Measurements from ENCODE around the gene CTTNBP2.

CTTNBP2 gene

GRCh38 chr7:117706210-117706609, 167.0 kb downstream of the CTTNBP2 start:
- Histone ChIP-seq H3K4me3 (ENCODE audit: low read depth, low read length) (no peak overlapping the region), H3K23ac (ENCODE audit: low read length) (no peak overlapping the region), H3K79me1 (ENCODE audit: low read length) (no peaks in the 10 kb centered on the region), H3K9ac (ENCODE audit: low read length) (no peak overlapping the region), H2AK5ac (ENCODE audit: low read length) (no peak overlapping the region), H4K12ac (ENCODE audit: low read depth, low read length) (no peak overlapping the region), H3K36me3 (ENCODE audit: control insufficient read depth in 1 of 2, insufficient read depth in 2 of 2, low read length in 2 of 2) (no peaks in the 10 kb centered on the region), H3K4ac (ENCODE audit: low read depth, low read length) (no peak overlapping the region), H3K14ac (ENCODE audit: low read length) (no peak overlapping the region), H3K4me1 (ENCODE audit: control insufficient read depth in 1 of 2, insufficient read depth in 2 of 2, low read length in 2 of 2) (no peaks in the 10 kb centered on the region), H2BK5ac (ENCODE audit: low read depth, low read length, poor library complexity) (no peak overlapping the region), H2AFZ (ENCODE audit: insufficient read depth, low read length, poor library complexity) (no peak overlapping the region), H3K27ac (ENCODE audit: low read depth, low read length) (no peak overlapping the region), H2BK120ac (ENCODE audit: insufficient read depth, low read length, poor library complexity) (no peak overlapping the region), H3K79me2 (ENCODE audit: control insufficient read depth, insufficient read depth, low read length, poor library complexity) (no peaks in the 10 kb centered on the region), H3K27me3 (ENCODE audit: insufficient read depth, low read length) (no peaks in the 10 kb centered on the region), H3K18ac (ENCODE audit: low read length) (no peak overlapping the region), H3K9me3 (ENCODE audit: insufficient read depth, low read depth, low read length) (no peaks in the 10 kb centered on the region), H4K91ac (ENCODE audit: low read depth, low read length) (no peak overlapping the region), H3K4me2 (ENCODE audit: low read length) (no peak overlapping the region), H2BK12ac (ENCODE audit: low read length) (no peak overlapping the region), H4K8ac (ENCODE audit: low read depth, low read length) (no peak overlapping the region)
- no CpG with 5 or more reads among the region's 2 CpGs for WGBS (ENCODE audit: extremely low coverage, insufficient coverage, insufficient read length)
- DNase-seq: peak in 1 of 2 donors; percentile 13

- no peak overlapping the region for H3K27ac ChIP-seq (ENCODE audit: low read depth, low read length)
- H4K91ac ChIP-seq (ENCODE audit: low read depth, low read length): no peak overlapping the region
- no peak overlapping the region for H2AFZ ChIP-seq (ENCODE audit: insufficient read depth, low read length, poor library complexity)
- no peak overlapping the region for H3K14ac ChIP-seq (ENCODE audit: low read length)
- H2BK120ac ChIP-seq (ENCODE audit: insufficient read depth, low read length, poor library complexity): no peak overlapping the region
- H4K12ac ChIP-seq (ENCODE audit: low read depth, low read length): no peak overlapping the region
- no peaks in the 10 kb centered on the region for H3K36me3 ChIP-seq (ENCODE audit: control insufficient read depth in 1 of 2, insufficient read depth in 2 of 2, low read length in 2 of 2)
- H3K4ac ChIP-seq (ENCODE audit: low read depth, low read length): no peak overlapping the region
- peak; percentile 13 to 67 for DNase-seq
- no peak overlapping the region for H2BK5ac ChIP-seq (ENCODE audit: low read depth, low read length, poor library complexity)
- H3K23ac ChIP-seq (ENCODE audit: low read length): no peak overlapping the region
- H3K27me3 ChIP-seq (ENCODE audit: insufficient read depth, low read length): no peaks in the 10 kb centered on the region
- no peak overlapping the region for H3K4me3 ChIP-seq (ENCODE audit: low read depth, low read length)
- H3K79me1 ChIP-seq (ENCODE audit: low read length): no peaks in the 10 kb centered on the region
- H2BK12ac ChIP-seq (ENCODE audit: low read length): no peak overlapping the region
- no peaks in the 10 kb centered on the region for H3K4me1 ChIP-seq (ENCODE audit: control insufficient read depth in 1 of 2, insufficient read depth in 2 of 2, low read length in 2 of 2)
- H3K18ac ChIP-seq (ENCODE audit: low read length): no peak overlapping the region
- no CpG with 5 or more reads among the region's 4 CpGs for WGBS (ENCODE audit: extremely low coverage, insufficient coverage, insufficient read length)
- H3K9me3 ChIP-seq (ENCODE audit: insufficient read depth, low read depth, low read length): no peaks in the 10 kb centered on the region
- H2AK5ac ChIP-seq (ENCODE audit: low read length): no peak overlapping the region
- no peak overlapping the region for H3K9ac ChIP-seq (ENCODE audit: low read length)
- no peaks in the 10 kb centered on the region for H3K79me2 ChIP-seq (ENCODE audit: control insufficient read depth, insufficient read depth, low read length, poor library complexity)
- no peak overlapping the region for H4K8ac ChIP-seq (ENCODE audit: low read depth, low read length)
- H3K4me2 ChIP-seq (ENCODE audit: low read length): no peak overlapping the region
Observed at GRCh38 chr7:117705630-117706029, 167.6 kb downstream of the CTTNBP2 start.

- Histone ChIP-seq H4K8ac (ENCODE audit: low read depth, low read length) (no peak overlapping the region), H3K23ac (ENCODE audit: low read length) (no peak overlapping the region), H2BK120ac (ENCODE audit: insufficient read depth, low read length, poor library complexity) (no peak overlapping the region), H2AFZ (ENCODE audit: insufficient read depth, low read length, poor library complexity) (no peak overlapping the region), H4K91ac (ENCODE audit: low read depth, low read length) (no peak overlapping the region), H3K4me3 (ENCODE audit: low read depth, low read length) (no peak overlapping the region), H4K12ac (ENCODE audit: low read depth, low read length) (no peak overlapping the region), H3K79me1 (ENCODE audit: low read length) (no peaks in the 10 kb centered on the region), H3K36me3 (ENCODE audit: control insufficient read depth in 1 of 2, insufficient read depth in 2 of 2, low read length in 2 of 2) (no peaks in the 10 kb centered on the region), H3K18ac (ENCODE audit: low read length) (no peak overlapping the region), H3K9me3 (ENCODE audit: insufficient read depth, low read depth, low read length) (no peaks in the 10 kb centered on the region), H2BK12ac (ENCODE audit: low read length) (no peak overlapping the region), H3K27me3 (ENCODE audit: insufficient read depth, low read length) (no peaks in the 10 kb centered on the region), H3K27ac (ENCODE audit: low read depth, low read length) (no peak overlapping the region), H3K4me2 (ENCODE audit: low read length) (no peak overlapping the region), H2AK5ac (ENCODE audit: low read length) (no peak overlapping the region), H2BK5ac (ENCODE audit: low read depth, low read length, poor library complexity) (no peak overlapping the region), H3K4me1 (ENCODE audit: control insufficient read depth in 1 of 2, insufficient read depth in 2 of 2, low read length in 2 of 2) (no peaks in the 10 kb centered on the region), H3K4ac (ENCODE audit: low read depth, low read length) (no peak overlapping the region), H3K9ac (ENCODE audit: low read length) (no peak overlapping the region), H3K79me2 (ENCODE audit: control insufficient read depth, insufficient read depth, low read length, poor library complexity) (no peaks in the 10 kb centered on the region), H3K14ac (ENCODE audit: low read length) (no peak overlapping the region)
- peak in 1 of 2 donors; percentile 21 for DNase-seq
- WGBS (ENCODE audit: extremely low coverage, insufficient coverage, insufficient read length): no CpG with 5 or more reads among the region's 3 CpGs
Observed at GRCh38 chr7:117704063-117704462, 169.2 kb downstream of the CTTNBP2 start.

GRCh38 chr7:117698018-117698417, 175.2 kb downstream of the CTTNBP2 start:
- H4K8ac ChIP-seq (ENCODE audit: low read depth, low read length): no peak overlapping the region
- no peak overlapping the region for H3K9ac ChIP-seq (ENCODE audit: low read length)

More at GRCh38 chr7:117698018-117698417, 175.2 kb downstream of the CTTNBP2 start:
- Histone ChIP-seq H3K79me1 (ENCODE audit: low read length) (no peaks in the 10 kb centered on the region), H3K18ac (ENCODE audit: low read length) (no peak overlapping the region), H3K4me2 (ENCODE audit: low read length) (no peak overlapping the region), H2AFZ (ENCODE audit: insufficient read depth, low read length, poor library complexity) (no peak overlapping the region), H3K4me1 (ENCODE audit: control insufficient read depth in 1 of 2, insufficient read depth in 2 of 2, low read length in 2 of 2) (no peaks in the 10 kb centered on the region), H2BK5ac (ENCODE audit: low read depth, low read length, poor library complexity) (no peak overlapping the region), H3K36me3 (ENCODE audit: control insufficient read depth in 1 of 2, insufficient read depth in 2 of 2, low read length in 2 of 2) (no peaks in the 10 kb centered on the region), H2BK12ac (ENCODE audit: low read length) (no peak overlapping the region), H2AK5ac (ENCODE audit: low read length) (no peak overlapping the region), H4K91ac (ENCODE audit: low read depth, low read length) (no peak overlapping the region), H3K27ac (ENCODE audit: low read depth, low read length) (no peak overlapping the region), H3K79me2 (ENCODE audit: control insufficient read depth, insufficient read depth, low read length, poor library complexity) (no peaks in the 10 kb centered on the region), H3K14ac (ENCODE audit: low read length) (no peak overlapping the region), H2BK120ac (ENCODE audit: insufficient read depth, low read length, poor library complexity) (no peak overlapping the region), H3K4ac (ENCODE audit: low read depth, low read length) (no peak overlapping the region), H3K9me3 (ENCODE audit: insufficient read depth, low read depth, low read length) (no peaks in the 10 kb centered on the region), H3K23ac (ENCODE audit: low read length) (no peak overlapping the region), H3K4me3 (ENCODE audit: low read depth, low read length) (no peak overlapping the region), H3K27me3 (ENCODE audit: insufficient read depth, low read length) (no peaks in the 10 kb centered on the region), H4K12ac (ENCODE audit: low read depth, low read length) (no peak overlapping the region)
- WGBS (ENCODE audit: extremely low coverage, insufficient coverage, insufficient read length): no CpG with 5 or more reads among the region's 2 CpGs
- no peak for DNase-seq

All from trophoblast cell (in vitro differentiated cells and primary cell).